Hippocampal formation (tissue), 2 donors: ENCODE results near the gene MRPL18.

Experiments
- DNase-seq, 2 donors: peaks; one replicate each; lab custom pipeline; 2025; lab: John Stamatoyannopoulos, UW

MRPL18 gene

GRCh38 chr6:159844737-159845645 is 54.7 kb downstream of the MRPL18 start:
- no peak for DNase-seq
